GM18868 (cell line): ENCODE results near the gene HOXD4.

Source experiments
- ATAC-seq: cut with Tn5 transposase; IDR thresholded peaks from one replicate; pipeline ENCODE4 v1.9.1; 2021; ENCODE audit warnings: mild to moderate bottlenecking, moderate library complexity; ENCODE audit not compliant: unreplicated experiment

The HOXD4 gene

DNA sequence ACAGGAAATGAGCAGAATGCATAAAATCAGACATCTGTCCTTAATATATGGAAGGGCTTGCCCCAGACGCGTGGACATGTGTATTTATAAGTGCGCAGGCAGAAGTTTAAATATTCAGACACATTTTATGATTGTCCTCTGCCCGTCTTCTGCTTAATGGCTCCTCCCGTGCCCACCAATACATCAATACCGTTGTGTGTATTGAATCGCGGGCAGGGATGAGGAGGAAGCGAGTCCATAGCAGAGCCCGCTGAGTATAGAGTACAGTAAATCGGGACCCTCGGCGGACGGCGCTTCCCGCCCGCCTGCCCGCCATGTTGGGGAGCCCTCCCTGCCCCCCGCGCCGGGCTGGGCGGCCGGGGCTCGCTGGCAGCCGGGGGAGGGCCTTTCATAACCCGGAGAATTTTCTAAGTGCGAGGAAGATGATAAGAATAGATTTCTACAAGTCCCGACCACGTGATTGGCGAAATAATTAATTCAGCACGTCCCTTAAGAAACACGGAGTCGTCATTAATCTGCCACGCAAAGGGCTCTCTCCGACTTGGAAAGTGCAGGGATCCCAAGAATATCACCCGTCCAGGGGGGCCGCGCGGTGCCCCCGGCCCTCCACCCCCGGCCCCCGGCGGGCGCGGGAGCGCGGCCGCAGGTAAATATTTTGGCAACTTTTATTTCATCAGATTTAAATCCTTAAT, 5.6 kb downstream of the HOXD4 start, which contains the start of gene HOXD3:
Gene HOXD3 (plus strand): TSS at position 501 of the 692 bp plus-strand sequence. CDS start 11,808 bp downstream, outside the sequence.
- no peak for ATAC-seq

DNA sequence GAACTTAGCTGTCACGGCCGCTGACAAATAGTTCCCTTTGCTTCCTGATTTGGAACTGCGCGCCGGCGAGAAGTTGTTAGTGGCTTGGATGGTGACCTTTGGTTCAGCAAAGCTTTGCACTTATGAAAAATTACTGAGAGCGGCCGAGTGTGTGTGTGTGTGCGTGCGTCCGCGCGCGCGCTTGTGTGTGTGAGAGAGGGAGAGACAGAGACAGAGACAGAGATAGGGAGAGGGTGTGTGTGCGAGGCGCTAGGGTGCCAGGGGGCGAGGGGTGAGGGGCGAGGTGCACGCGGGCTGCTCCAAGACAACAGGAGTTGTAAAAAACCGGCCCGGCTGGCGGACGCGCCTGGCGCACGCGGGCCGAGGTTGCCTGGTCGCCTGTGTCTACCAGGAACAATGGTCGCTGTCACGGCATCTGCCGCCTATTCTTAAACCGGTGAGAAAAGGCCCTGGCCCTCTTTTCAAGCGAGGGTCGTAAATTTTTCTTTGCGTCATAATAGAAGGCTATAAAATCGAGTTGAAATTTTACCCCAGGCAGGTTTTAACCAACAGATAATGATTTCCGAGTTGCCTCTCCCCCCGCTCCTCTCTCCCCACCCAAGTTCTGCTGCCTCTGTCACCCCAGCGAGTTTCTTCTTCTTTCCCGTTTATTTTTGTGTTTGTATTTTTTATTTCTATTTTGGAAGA, 6.3 kb downstream of the HOXD4 start:
- no peak for ATAC-seq

- no peak for ATAC-seq
These were observed 6.8 kb downstream of the HOXD4 start for GRCh38 chr2:176158186-176158591.

DNA sequence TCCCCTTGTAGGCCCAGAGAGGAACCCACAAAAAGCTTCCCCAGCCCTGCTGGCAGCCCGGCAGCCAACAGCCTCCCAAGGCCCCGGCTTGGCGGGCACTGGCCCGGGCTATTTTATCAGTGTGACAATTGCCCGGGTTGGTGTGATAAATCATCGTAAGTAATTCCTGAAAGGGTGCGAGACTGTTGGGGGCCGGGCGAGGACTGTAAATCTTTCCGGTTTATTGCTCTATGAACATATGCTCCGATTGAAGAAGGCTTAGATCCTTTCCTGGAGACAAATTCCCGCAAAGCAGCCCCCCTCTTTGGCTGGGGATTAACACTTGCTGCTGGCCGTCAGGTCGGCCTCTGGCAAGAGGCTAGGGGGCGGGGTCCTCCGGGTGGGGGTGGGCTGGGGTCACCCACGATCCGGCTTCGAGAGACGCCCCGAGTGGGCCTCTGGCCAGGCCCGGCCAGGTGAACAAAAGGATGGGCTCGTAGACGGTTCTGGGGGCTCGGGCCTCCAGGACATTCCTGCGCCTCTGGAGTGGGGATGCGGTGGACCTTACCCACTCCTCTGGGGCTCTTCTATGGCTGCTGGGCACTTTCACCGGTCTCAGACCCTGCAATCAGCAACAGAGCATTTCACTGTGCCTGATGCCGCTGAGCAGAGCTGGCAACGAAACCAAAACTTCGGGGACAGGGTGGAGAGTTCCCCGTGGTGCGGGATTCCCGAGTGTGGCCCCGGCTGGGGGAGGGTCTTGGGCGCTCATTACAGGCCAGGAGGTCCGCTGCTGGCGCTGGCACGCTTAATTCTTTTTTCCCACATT, 7.7 kb downstream of the HOXD4 start:
- ATAC-seq: no peak

- no peak for ATAC-seq
These were observed 8.4 kb downstream of the HOXD4 start for GRCh38 chr2:176159663-176160250.

GRCh38 chr2:176160251-176160985, 9.1 kb downstream of the HOXD4 start:
- ATAC-seq: no peak

- no peak for ATAC-seq
These were observed 9.9 kb downstream of the HOXD4 start for GRCh38 chr2:176160986-176161824.

GRCh38 chr2:176161825-176162626, 10.7 kb downstream of the HOXD4 start:
- ATAC-seq: no peak

GRCh38 chr2:176162911-176163671, 11.7 kb downstream of the HOXD4 start:
- no peak for ATAC-seq

- ATAC-seq: no peak
These were observed 12.3 kb downstream of the HOXD4 start for GRCh38 chr2:176163672-176164056.

- ATAC-seq: no peak
These were observed 12.9 kb downstream of the HOXD4 start for GRCh38 chr2:176164201-176164600.

DNA sequence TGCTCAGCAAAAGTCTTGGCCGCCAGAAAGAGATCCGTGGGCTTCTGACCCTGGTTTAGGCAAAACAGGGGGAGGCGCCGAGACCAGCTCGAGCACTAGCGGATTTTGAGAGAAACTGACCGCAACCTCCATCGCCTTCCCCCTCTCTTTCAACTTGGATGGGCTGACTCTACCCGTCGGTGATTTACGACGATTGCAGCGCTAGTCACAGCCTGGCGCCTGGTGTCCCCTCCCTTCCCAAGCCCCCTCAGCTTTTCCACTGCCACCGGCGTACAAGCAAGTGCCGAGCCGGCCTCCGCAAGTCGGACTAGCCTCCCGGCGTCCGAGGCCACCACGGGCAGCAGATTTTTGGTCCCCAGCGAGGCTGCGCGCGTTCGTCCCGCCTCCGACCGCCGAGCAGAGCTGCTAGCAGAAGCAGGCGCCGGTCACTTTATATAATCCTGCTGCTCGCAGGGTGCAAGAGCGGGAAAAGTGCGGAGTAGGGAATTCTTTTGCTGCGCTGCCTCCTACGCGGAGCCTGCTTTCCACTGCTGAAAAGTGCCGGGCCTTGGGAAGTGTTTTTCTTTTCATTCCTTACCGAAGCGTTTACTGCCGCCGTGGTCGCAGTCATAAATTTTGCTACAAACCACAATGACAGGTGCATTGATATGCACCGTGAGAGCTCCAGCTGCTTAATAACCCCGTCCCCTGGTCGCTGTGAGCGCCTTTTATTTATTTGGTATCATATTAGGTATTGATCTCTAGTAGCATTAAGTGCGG, 13.4 kb downstream of the HOXD4 start:
- ATAC-seq: no peak

DNA sequence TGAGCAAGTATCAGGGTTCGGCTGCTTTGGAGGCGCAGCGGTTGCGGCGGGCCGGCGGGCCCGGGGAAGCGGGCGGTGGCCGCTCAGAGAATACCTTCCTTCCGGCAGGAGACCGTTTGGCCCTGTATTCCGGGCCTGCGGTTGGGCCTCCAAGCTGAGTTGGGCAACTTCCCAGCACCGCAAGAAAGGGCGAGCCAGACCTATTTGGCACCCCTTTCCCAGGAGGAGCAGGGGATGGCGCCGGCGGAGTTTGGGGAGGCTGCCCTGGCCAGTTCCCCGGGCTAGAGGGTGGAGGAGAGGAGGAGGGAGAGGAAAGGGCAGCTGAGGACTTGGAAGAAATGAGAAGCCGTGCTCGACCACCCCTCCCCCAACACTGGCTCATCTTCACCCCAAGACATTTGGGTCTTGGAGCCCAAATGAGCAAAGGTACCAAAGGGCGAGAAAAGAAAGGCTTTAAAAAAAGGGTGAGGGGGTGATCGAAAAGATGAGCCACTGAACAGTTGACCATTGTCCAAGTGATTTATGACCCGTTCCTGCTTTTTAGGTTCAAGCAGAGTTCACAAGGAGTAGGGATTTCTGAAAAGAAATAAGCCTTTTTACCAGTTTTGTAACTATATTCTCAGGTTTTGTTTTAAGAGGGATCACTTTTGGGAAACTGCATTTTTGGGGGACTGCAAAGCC, 14.2 kb downstream of the HOXD4 start:
- no peak for ATAC-seq

DNA sequence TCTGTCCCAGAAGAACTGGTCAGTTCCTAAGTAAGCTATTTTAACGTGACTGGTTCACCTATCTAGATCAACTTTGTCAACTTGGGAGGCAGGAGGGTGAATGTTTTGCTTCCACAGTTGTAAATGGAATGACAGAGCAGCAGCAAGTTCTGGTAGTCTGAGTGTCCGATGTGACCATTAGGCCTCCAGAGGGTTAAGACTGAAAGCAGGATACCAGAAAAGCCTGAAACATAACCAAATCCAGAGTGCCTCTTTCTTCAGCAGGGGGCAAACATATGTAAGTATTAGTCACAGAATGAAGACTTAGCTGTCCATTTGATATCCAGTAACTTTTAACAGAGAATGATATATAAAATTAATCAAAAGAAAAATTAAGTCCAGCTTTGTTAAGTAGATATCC, 14.9 kb downstream of the HOXD4 start:
- no peak for ATAC-seq

DNA sequence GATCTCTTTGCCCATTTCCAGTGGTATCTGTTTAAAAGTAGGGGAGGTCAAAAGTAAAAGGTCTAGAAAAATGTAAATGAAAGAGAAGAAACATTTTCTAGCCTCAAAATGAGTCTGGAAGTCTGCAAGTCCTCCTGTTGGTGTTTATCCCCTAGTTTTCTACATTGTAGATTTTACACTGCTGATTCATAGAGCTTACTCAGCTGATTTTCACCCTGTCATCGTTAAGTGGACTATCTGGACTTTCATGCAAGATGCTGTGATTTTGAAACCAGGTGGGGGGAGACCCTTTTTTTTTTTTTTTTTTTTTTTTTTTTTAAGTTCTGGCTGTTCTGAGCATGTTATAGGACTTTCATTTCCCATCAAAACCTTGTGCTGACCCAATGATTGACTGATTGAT, 16.0 kb downstream of the HOXD4 start:
- no peak for ATAC-seq

- no peak for ATAC-seq
These were observed 17.8 kb downstream of the HOXD4 start for GRCh38 chr2:176169181-176169580.

DNA sequence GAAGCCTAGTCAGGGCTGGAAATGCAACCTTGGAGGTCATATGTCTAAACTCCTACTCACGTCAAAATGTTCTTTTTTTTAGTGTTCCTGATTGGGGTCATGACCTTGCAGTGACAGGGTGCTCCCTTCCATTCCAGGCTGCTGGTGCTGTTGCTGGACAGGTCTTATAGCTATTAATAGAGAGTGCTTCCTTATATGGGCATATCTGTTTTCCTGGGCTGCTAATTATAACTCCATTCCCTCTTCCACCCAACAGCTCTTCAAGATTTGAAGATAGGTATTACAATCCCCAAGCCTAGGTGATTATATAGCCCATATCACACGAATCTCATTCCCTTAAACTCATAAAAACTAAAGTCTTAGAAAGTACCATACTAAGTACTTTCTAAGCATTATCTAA, 18.4 kb downstream of the HOXD4 start:
- ATAC-seq: no peak
